Muscle of leg (tissue), 11 donors: Measurements from ENCODE around the gene PPP3CA. TPM values are rescaled to one million over a fixed set of nuclear protein-coding genes. Genes with fewer than 3 reads are reported as not detected.

Source experiments
- DNase-seq: peaks from one replicate; pipeline ENCODE4 v3.0.0; 2013
- H3K27ac ChIP-seq: one replicate; pipeline ENCODE4 v1.5.1; 2013; ENCODE audit warnings: mild to moderate bottlenecking, low read length, control low read depth
- H3K27me3 ChIP-seq: one replicate; pipeline ENCODE4 v1.6.1; 2013; ENCODE audit warnings: low read length; ENCODE audit not compliant: control insufficient read depth, insufficient read depth
- H3K36me3 ChIP-seq: one replicate; pipeline ENCODE4 v1.6.1; 2013; ENCODE audit warnings: low read length; ENCODE audit not compliant: control insufficient read depth, insufficient read depth
- H3K4me1 ChIP-seq: one replicate; pipeline ENCODE4 v1.6.1; 2013; ENCODE audit warnings: low read length; ENCODE audit not compliant: control insufficient read depth, insufficient read depth
- H3K4me3 ChIP-seq: one replicate; pipeline ENCODE4 v1.5.1; 2013; ENCODE audit warnings: low read length, control low read depth
- H3K9me3 ChIP-seq: replicated peaks from 2 replicates; pipeline ENCODE4 v1.6.1; 2013; ENCODE audit warnings: low read depth, low read length; ENCODE audit not compliant: control insufficient read depth
- WGBS: methylation state at CpG from one replicate; pipeline ENCODE4 v1.1.5; 2013; ENCODE audit warnings: missing lambda C conversion rate; ENCODE audit not compliant: insufficient coverage; 5-methylcytosine and 5-hydroxymethylcytosine counted together
- polyA plus RNA-seq, 8 donors: library from polyadenylated mRNA; unstranded; fragments of 120-200 nt; gene quantifications; one replicate each; pipeline versions ENCODE4 v1.2.1 to v1.2.3, GENCODE V29; 2013; ENCODE audit warnings: inconsistent platforms in 1 of 8, low replicate concordance in 1 of 8; ENCODE audit not compliant: insufficient read length in 8 of 8, insufficient read depth in 1 of 8
- total RNA-seq: library from RNA; stranded (reverse); fragments of 120-200 nt; gene quantifications from one replicate; pipeline ENCODE4 v1.2.4, GENCODE V29; 2013

PPP3CA gene
- total and polyA plus RNA-seq, 9 donors = 18.2 to 41.9 (median 29.9) TPM

DNA sequence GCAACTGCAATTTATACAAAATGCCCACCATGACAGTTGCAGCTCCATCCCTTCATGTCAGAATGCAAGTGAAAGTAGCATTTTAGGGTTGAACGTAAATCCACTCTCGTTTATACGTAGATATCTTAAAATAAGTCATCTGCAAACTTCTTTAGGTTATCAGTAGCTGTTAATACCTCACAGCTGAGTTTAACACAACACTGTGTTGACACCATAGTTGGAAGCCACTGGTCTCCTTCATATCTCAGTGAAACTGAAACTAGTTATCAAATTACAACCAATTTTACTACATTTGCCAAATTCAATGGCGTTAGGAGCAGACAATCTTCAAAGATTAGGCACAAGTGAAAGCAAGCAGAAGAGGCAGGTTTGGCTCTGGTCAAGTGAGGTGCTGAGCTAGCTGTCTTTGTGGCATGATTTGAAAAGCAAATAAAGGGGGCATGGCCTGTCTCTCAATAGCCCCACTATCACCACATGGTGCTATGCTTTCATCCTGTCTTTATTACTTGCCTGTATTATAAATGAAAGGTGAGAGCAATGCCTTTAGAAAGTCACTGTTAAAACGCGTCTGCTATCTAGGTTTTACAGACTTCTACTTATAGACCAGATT is 12.3 kb downstream of the PPP3CA start:
- no peak for DNase-seq
- WGBS = 80% methylated on average over 3 of the region's 6 CpGs
- no peaks in the 10 kb centered on the region for H3K4me1 ChIP-seq

DNA sequence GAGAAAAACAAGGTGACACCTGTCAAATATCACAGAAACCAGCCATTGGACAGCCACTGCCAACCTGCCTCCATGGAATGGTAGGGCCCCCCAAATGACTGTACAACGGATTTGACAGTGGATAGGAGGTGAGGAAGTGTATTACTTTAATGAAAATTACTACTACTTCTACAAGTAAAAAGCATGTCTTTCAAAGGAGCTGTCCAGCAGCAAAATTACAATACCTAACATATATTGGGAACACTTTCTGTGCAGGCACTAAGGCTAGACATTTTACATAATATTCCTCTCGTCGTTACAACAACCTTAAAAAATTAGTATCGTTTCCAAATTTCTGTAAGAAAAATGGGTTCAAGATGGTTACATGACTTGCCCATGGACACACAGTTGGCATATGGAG is 14.9 kb downstream of the PPP3CA start:
- no peak overlapping the region for H3K27ac ChIP-seq
- WGBS = no CpG with 5 or more reads among the region's 4 CpGs
- no peak overlapping the region for H3K4me3 ChIP-seq
- no peaks in the 10 kb centered on the region for H3K36me3 ChIP-seq
- peak; percentile 12 for DNase-seq
- H3K27me3 ChIP-seq = no peaks in the 10 kb centered on the region
- H3K9me3 ChIP-seq = no peaks in the 10 kb centered on the region
- no peaks in the 10 kb centered on the region for H3K4me1 ChIP-seq

More for the DNA sequence above, 12.3 kb downstream of the PPP3CA start:
- no peak overlapping the region for H3K27ac ChIP-seq
- H3K9me3 ChIP-seq = no peaks in the 10 kb centered on the region
- H3K27me3 ChIP-seq = no peaks in the 10 kb centered on the region
- no peaks in the 10 kb centered on the region for H3K36me3 ChIP-seq
- H3K4me3 ChIP-seq = no peak overlapping the region

DNA sequence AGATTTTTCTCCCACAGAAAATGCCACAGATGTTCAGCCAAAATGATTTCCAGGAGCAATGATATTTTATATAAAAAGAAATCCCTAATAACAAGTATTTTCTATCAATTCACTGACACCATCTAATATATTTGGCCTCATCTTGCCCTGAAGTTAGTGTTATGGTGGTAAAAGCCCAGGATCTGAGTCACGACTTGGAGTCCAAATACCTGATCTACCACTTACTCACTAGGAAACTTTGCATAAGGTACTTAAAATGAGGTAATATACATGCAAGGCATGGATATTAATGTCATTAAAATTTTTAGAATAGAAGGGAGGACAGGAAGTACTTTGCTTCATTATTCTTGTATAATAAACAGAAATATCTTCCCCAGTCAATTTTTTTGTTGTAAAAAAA is 16.3 kb downstream of the PPP3CA start:
- Histone ChIP-seq H3K27me3 (no peaks in the 10 kb centered on the region), H3K4me1 (no peaks in the 10 kb centered on the region), H3K27ac (no peak overlapping the region), H3K9me3 (no peaks in the 10 kb centered on the region), H3K4me3 (no peak overlapping the region), H3K36me3 (no peaks in the 10 kb centered on the region)
- WGBS = no CpG with 5 or more reads among the region's 1 CpG
- no peak for DNase-seq

DNA sequence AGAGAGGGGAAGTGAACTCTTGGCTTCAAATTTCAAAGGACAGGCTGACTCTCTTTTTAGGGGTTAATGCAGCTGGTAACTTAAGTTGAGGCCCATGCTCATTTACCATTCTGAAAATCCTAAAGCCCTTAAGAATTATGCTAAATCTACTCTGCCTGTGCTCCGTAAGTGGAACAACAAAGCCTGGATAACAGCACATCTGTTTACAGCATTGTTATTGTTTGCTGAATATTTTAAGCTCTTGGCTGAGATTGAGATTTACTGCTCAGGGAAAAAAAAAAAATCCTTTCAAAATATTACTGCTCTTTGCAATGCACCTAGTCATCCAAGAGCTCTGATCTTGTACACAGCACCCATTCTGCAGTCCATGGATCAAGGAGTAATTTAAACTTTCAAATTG is 17.7 kb downstream of the PPP3CA start:
- no peak overlapping the region for H3K4me3 ChIP-seq
- H3K27ac ChIP-seq = no peak overlapping the region
- WGBS = no CpG with 5 or more reads among the region's 1 CpG
- H3K27me3 ChIP-seq = no peaks in the 10 kb centered on the region
- no peaks in the 10 kb centered on the region for H3K9me3 ChIP-seq
- no peak for DNase-seq
- H3K4me1 ChIP-seq = no peaks in the 10 kb centered on the region
- H3K36me3 ChIP-seq = no peaks in the 10 kb centered on the region

DNA sequence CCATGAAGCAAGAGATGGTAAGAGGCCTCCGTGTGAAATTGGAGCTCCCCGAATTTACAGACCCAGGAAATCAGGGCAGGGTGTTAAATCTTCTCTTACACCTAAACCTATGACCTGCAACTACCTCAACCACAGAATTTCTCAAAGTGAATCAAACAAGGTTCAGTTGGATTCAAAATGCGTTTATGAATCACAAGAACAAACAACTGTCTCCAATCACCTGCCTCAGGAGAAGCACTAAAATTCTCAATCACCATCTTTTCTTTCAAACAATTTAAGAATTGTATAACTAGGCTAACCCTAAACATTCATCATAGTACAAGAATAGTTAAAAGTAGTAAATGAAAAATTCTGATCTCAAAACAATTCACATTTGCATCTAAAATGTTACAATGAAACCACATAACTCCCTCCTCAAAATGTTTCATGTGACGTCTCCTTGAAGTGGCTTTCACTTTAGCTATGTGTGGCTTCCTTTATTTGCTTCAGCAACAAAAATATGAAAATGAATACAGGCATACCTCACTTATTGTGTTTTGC is 19.2 kb downstream of the PPP3CA start:
- no peak overlapping the region for H3K4me3 ChIP-seq
- no peaks in the 10 kb centered on the region for H3K27me3 ChIP-seq
- H3K36me3 ChIP-seq = no peaks in the 10 kb centered on the region
- H3K4me1 ChIP-seq = no peaks in the 10 kb centered on the region
- no peak overlapping the region for H3K27ac ChIP-seq
- no CpG with 5 or more reads among the region's 4 CpGs for WGBS
- no peaks in the 10 kb centered on the region for H3K9me3 ChIP-seq
- DNase-seq = no peak

DNA sequence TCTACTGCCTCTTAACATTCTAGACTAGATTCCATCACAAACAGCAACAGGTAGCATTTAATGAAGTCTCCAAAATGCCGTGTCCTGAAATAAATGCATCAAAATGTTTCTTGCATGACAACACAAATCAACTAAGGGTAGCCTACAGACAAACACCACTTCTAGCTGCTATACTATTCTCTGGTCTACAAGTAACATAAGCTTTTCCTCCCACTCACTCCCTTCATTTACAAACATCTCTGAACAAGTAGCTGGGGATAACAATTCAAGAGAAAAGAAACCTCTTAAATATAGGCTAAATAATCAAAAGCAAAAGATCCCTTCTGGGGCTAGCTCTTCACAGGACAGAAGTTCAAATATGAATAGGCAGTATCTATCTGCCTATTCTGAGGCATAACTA is 20.8 kb downstream of the PPP3CA start:
- no peak for DNase-seq
- no peaks in the 10 kb centered on the region for H3K9me3 ChIP-seq
- no peaks in the 10 kb centered on the region for H3K27me3 ChIP-seq
- H3K4me3 ChIP-seq = no peak overlapping the region
- H3K36me3 ChIP-seq = no peaks in the 10 kb centered on the region
- no peak overlapping the region for H3K27ac ChIP-seq
- no peaks in the 10 kb centered on the region for H3K4me1 ChIP-seq
- WGBS = 63% methylated on average over 1 of the region's 1 CpG

DNA sequence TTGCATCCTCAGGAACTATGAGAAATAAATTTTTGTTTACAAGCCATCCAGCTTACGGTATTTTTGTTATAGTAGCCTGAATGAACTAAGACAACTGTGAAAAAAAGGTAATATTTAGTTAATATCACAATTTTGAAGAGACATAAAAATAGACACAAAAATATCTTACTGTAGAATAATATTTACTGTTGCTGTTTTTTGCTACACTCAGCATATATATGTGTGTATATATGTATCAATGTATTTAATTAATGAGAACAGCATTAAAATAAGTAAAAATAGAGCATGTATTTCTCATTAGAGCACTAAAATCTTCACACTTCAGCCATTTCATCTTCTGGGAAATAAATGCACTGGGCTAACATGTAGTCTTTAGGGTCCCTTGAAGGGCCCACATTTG is 24.6 kb downstream of the PPP3CA start:
- Histone ChIP-seq H3K36me3 (no peaks in the 10 kb centered on the region), H3K27me3 (no peaks in the 10 kb centered on the region), H3K4me3 (no peak overlapping the region), H3K27ac (no peak overlapping the region), H3K4me1 (no peaks in the 10 kb centered on the region), H3K9me3 (no peaks in the 10 kb centered on the region)
- DNase-seq = no peak
- no CpG with 5 or more reads among the region's 1 CpG for WGBS

DNA sequence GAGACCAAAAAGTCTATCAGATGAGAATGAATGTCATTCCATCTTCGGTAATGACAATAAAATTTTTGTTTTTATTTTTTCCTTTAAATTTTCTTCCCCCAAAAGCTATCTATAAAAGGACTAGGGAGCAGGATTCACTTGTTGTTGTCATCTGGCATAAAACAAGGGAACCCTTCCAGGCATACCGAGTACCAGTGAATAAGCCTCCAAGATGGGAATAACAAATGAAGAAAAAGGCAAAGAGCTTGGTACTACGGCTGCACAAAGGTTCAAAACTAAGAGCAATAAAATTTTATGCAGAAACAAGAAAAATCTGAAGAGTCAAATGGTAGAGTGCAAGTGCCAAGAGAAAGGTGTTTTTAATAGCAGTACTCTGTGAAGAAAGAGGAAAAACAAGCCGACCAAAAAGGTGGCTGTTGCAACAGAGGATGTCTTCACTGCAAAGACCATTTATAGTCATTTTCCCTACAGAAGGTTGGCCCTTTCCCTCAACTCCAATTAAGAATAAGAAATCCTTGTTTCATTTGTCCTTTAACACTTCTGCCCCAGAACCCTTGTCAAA is 25.8 kb downstream of the PPP3CA start:
- H3K27ac ChIP-seq = no peak overlapping the region
- no peaks in the 10 kb centered on the region for H3K9me3 ChIP-seq
- DNase-seq = no peak
- WGBS = 69% methylated on average over 2 of the region's 4 CpGs
- H3K36me3 ChIP-seq = no peaks in the 10 kb centered on the region
- no peaks in the 10 kb centered on the region for H3K4me1 ChIP-seq
- H3K27me3 ChIP-seq = no peaks in the 10 kb centered on the region
- H3K4me3 ChIP-seq = no peak overlapping the region

DNA sequence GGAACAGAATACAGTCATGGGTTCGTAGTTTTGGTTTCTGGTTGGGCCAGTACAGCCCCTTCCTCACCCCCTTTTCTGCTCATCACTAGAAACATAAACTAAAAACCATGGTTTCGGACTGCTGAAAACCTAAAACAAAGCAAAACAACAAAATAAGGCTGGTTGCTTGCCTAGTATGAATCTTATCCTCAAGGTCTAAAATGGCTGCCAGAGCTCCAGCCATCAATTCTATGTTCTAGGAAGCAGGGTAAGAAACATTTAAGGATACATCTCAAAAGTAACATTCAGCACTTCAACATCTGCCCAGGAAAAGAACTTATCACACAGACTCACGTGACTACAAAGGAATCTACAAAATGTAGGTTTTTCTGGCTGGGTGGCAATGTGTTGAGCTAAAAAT is 31.5 kb downstream of the PPP3CA start:
- no peak for DNase-seq
- Histone ChIP-seq H3K9me3 (peaks cover 5% of the 10 kb centered on the region), H3K4me1 (no peaks in the 10 kb centered on the region), H3K4me3 (no peak overlapping the region), H3K27me3 (no peaks in the 10 kb centered on the region), H3K27ac (no peak overlapping the region), H3K36me3 (no peaks in the 10 kb centered on the region)
- 100% methylated on average over 1 of the region's 3 CpGs for WGBS

DNA sequence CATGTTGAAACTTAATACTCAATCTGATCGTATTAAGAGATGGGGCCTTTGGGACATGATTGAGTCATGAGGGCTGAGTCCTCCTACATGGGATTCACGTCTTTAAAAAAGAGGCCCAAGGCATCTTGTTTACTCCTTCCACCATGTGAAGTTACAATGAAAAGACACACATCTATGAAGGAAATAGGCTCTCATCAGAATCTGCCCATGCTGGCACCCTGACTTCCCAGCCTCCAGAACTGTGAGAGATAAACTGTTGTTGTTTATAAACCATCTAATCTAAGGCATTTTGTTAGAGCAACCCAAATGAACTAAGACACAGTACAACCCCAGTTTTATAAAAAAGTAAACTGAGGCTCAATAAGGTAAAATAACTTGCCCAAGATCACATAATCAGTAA is 32.3 kb downstream of the PPP3CA start:
- no peaks in the 10 kb centered on the region for H3K4me1 ChIP-seq
- H3K36me3 ChIP-seq = no peaks in the 10 kb centered on the region
- H3K27me3 ChIP-seq = no peaks in the 10 kb centered on the region
- H3K9me3 ChIP-seq = peaks cover 5% of the 10 kb centered on the region
- H3K4me3 ChIP-seq = no peak overlapping the region
- WGBS = no CpG with 5 or more reads among the region's 2 CpGs
- no peak overlapping the region for H3K27ac ChIP-seq
- DNase-seq = no peak
